Coronary artery (tissue), 2 donors: ENCODE measurements around the gene RNF26.

Experiments
- DNase-seq: peaks from one replicate; pipeline ENCODE4 v3.0.0-alpha.2; 2017; ENCODE audit warnings: low spot score
- H3K27ac ChIP-seq, 2 donors: fragments of 200-600 bp; sonication (generic); one replicate each; pipeline ENCODE4 v1.5.1; 2016 to 2019
- H3K4me3 ChIP-seq: fragments of 200-600 bp; sonication (generic); 2 replicates; pipeline ENCODE4 v1.5.1; 2016; ENCODE audit warnings: mild to moderate bottlenecking, moderate library complexity
- CTCF ChIP-seq: fragments of 200-600 bp; sonication (generic); IDR thresholded peaks from one replicate; pipeline ENCODE4 v1.5.1; 2019; ENCODE audit warnings: antibody characterized with exemption

The RNF26 gene

GRCh38 chr11:119323532-119324033 lies 10.7 kb upstream of the RNF26 start:
- peak; percentile 82 for DNase-seq
- peak; percentile 54 for TF ChIP-seq CTCF
- H3K4me3 ChIP-seq: no peak overlapping the region
- peak overlapping the region in 1 of 2 donors; percentile 99 for H3K27ac ChIP-seq

- TF ChIP-seq CTCF: no peak
These were observed 10.1 kb upstream of the RNF26 start for GRCh38 chr11:119324189-119324588.

GRCh38 chr11:119329320-119329719 lies 5.0 kb upstream of the RNF26 start:
- no peak overlapping the region for H3K4me3 ChIP-seq
- no peak for TF ChIP-seq CTCF
- H3K27ac ChIP-seq: no peak overlapping the region
- no peak for DNase-seq

More at GRCh38 chr11:119324189-119324588, 10.1 kb upstream of the RNF26 start:
- Histone ChIP-seq H3K27ac (no peak overlapping the region), H3K4me3 (no peak overlapping the region)
- no peak for DNase-seq

GRCh38 chr11:119330237-119330636 lies 4.1 kb upstream of the RNF26 start:
- DNase-seq: no peak
- Histone ChIP-seq H3K27ac (no peak overlapping the region), H3K4me3 (no peak overlapping the region)
- no peak for TF ChIP-seq CTCF

GRCh38 chr11:119332111-119332765 lies 2.1 kb upstream of the RNF26 start:
- H3K27ac ChIP-seq: no peak overlapping the region
- no peak for DNase-seq
- TF ChIP-seq CTCF: no peak
- no peak overlapping the region for H3K4me3 ChIP-seq

- TF ChIP-seq CTCF: no peak
- DNase-seq: peak; percentile 69
- peak overlapping the region; percentile 98 for H3K4me3 ChIP-seq
- no peak overlapping the region for H3K27ac ChIP-seq
These were observed 846 bp downstream of the RNF26 start for GRCh38 chr11:119335091-119335654.
